GM10248 (cell line): ENCODE data around the gene TFDP2.

Experiments
- CTCF ChIA-PET: fragments of 300-600 bp; sonication (Branson Sonifier 250); formaldehyde crosslinking; extraction: SDS; loops from one replicate; lab custom pipeline; 2021; ENCODE audit warnings: antibody characterized with exemption; lab: Yijun Ruan, JAX
- POLR2A ChIA-PET: fragments of 350-650 bp; sonication (Branson Sonifier 250); formaldehyde crosslinking; extraction: SDS; loops from one replicate; lab custom pipeline; 2020; ENCODE audit warnings: antibody characterized with exemption; lab: Yijun Ruan, JAX
- DNase-seq: peaks from one replicate; pipeline ENCODE4 v3.0.0; 2012; ENCODE audit errors: extremely low spot score
- TF ChIP-seq, protein P1 (sequence below): IDR thresholded peaks from 2 replicates; pipeline ENCODE4 v1.5.1; 2012; ENCODE audit warnings: mild to moderate bottlenecking, low read depth; ENCODE audit errors: extremely low read depth, missing control alignments, control extremely low read depth

TFDP2 gene

DNA sequence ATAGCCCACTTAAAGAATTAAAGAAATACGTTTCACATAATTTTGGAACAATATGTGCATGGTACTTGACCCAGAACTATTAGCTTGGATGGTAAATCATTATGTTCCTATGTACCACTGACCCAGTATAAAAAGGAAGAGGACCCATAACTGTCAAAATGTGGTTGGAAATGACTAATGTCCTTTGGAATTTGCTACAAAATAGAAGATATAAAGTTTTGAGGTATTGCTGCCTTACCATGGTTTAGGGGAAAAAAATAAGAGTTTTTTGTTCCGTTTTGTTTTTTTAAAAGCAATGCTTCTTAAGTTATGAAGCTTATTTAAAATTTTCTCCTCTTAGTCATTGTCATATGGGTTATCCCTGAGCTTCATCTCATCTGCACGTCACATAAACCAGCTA lies 15.8 kb upstream of the TFDP2 start:
- DNase-seq = no peak
- TF ChIP-seq, protein P1, sequence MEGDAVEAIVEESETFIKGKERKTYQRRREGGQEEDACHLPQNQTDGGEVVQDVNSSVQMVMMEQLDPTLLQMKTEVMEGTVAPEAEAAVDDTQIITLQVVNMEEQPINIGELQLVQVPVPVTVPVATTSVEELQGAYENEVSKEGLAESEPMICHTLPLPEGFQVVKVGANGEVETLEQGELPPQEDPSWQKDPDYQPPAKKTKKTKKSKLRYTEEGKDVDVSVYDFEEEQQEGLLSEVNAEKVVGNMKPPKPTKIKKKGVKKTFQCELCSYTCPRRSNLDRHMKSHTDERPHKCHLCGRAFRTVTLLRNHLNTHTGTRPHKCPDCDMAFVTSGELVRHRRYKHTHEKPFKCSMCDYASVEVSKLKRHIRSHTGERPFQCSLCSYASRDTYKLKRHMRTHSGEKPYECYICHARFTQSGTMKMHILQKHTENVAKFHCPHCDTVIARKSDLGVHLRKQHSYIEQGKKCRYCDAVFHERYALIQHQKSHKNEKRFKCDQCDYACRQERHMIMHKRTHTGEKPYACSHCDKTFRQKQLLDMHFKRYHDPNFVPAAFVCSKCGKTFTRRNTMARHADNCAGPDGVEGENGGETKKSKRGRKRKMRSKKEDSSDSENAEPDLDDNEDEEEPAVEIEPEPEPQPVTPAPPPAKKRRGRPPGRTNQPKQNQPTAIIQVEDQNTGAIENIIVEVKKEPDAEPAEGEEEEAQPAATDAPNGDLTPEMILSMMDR = no peak
- POLR2A ChIA-PET = no interaction called here
- CTCF ChIA-PET = interaction anchor here (1.3 to 1.5 kb wide), 2 partner anchors 15 kb away, joined by 3 to 6 read pairs; no protein-coding TSS in a partner anchor

DNA sequence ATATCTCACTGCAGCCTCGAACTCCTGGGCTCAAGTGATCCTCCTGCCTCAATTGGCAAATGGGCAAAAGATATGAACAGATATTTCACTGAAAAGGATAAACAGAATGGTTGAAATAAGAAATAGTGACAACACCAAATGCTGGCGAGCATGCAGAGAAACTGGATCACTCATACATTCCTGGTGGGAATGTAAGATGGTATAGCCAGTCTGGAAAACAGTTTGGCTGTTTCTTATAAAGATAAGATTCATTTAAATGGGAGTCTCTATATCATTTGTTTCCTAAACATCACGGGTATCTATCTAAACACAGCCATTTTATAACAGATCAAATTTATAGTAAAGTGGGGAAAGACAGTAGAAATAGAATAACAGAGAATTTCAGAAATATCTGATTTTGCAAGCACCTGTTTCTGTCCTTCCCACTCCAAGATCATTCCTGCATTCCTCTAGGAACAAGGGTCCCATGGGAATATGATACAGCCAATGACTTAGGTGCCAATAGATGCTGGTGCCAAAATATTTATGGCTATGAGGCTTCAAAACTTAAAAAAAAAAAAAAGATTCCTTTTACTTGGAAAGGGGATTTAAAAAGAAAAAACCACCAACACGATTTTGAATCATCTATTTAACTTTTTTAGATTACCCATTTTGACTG lies 9.9 kb upstream of the TFDP2 start:
- DNase-seq = no peak
- TF ChIP-seq, protein P1 = no peak
- ChIA-PET CTCF (interaction anchor here (1.1 kb wide), 1 partner anchor 98 kb away, joined by 3 read pairs; no protein-coding TSS in a partner anchor), POLR2A (no interaction called here)

DNA sequence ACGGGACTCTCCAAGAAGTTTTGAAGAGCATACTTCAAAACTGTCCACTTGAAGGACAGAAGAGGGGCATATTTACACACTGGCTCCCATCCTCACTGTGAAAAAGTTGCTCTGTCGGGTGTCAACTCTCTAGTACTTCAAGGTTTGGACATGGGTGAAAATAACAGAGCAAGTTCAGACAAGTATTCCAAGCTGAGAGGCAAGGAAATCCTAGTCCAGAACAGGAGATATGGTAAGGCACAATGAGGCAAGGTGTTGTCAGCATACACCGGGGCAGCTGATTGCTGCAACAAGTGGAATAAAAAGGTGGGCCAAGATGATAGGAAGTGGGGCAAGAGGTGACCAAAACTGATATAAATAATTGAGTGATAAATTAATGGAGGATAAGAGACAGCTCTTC lies 4.8 kb upstream of the TFDP2 start:
- POLR2A ChIA-PET = no interaction called here
- CTCF ChIA-PET = interaction anchor here (1.1 kb wide), 1 partner anchor 104 kb away, joined by 3 read pairs; no protein-coding TSS in a partner anchor
- TF ChIP-seq, protein P1 = no peak
- DNase-seq = no peak

DNA sequence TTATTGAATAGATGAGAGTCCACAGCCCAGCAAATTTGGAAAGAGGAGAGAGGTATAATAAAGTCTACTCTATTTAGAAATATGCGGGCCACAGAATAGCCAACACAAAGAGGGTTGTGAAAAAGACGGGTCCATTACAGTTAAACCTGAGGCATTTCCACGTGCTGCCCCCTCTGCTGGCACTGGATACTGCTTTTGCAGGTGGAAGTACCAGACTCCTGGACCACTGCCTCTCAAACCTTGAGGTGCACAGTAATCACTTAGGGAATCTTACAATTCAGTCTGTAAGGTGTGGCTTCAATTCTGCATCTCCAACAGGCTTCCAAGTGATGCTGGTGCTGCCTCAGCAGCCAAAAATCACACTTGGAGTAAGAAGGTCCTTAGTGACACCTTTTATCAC lies 3.0 kb upstream of the TFDP2 start:
- TF ChIP-seq, protein P1 = no peak
- DNase-seq = no peak
- ChIA-PET CTCF (interaction anchor here (1.3 kb wide), 1 partner anchor 12 kb away, joined by 4 read pairs; no protein-coding TSS in a partner anchor), POLR2A (no interaction called here)

DNA sequence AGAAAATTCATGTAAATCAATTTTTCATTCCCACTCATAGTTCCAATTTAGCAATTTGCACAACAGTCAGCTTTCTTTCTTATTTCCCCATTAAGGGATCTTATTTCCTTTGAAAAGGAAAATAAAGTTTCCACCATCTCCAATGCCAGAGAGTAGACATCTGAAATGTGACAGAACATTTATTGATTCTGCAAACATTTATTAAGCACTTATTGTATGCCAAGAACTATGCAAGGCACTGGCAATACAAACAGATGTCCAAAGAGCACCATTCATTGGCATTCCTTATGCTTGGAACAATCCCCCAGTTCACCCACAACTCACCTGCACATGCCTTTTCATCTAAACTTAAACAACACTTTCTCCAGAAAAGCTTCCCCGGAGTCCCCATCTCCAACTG lies 2.5 kb upstream of the TFDP2 start:
- ChIA-PET POLR2A (no interaction called here), CTCF (interaction anchor here (1.3 kb wide), 1 partner anchor 11 kb away, joined by 4 read pairs; no protein-coding TSS in a partner anchor)
- no peak for DNase-seq
- TF ChIP-seq, protein P1 = no peak

DNA sequence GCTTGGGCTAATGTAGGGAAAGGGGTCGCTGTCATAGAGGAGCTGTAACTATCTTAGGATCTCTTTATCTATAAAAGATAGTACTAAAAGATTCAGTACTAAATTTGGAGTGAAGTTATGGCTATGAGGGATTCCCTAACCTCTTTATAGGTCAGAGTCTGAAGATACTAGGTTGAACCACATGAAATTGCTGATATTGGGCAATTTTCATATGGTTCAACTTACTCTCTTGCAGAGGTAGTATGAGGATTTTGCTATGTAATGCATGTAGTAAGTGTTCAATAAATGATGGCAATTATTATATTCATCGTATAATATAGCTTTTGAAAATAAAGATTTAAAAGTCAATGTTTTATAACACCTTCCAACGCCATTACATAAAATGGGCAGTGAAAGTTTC lies 1.9 kb upstream of the TFDP2 start:
- DNase-seq = no peak
- TF ChIP-seq, protein P1 = no peak
- ChIA-PET POLR2A (no interaction called here), CTCF (interaction anchor here (1.3 kb wide), 1 partner anchor 11 kb away, joined by 4 read pairs; no protein-coding TSS in a partner anchor)
